ENCODE results near the gene HMGN2.
"Not testable (repeated sequence)": the region's sequence is repeated elsewhere in the genome, so short reads cannot be mapped to it uniquely, and the experiment has no call there.

- not testable (repeated sequence) for TF ChIP-seq CTCF (IDR thresholded peaks at IDR 0.05; ENCODE audit: insufficient read depth, low read length, poor library complexity, severe bottlenecking); EZH2phosphoT487 (conservative IDR thresholded peaks at IDR 0.05; ENCODE audit: low read length)
These were observed 43.6 kb downstream of the HMGN2 start for GRCh38 chr1:26515836-26516235.

Measured in SU-DHL-6 (cell line).